Transverse colon (tissue), 4 donors: Measurements from ENCODE around the gene SDCCAG8. TPM values are rescaled to one million over a fixed set of nuclear protein-coding genes. Genes with fewer than 3 reads are reported as not detected.

Experiments
- DNase-seq: peaks from one replicate; pipeline ENCODE4 v3.0.0-alpha.2; 2019
- H3K27ac ChIP-seq, 4 donors: fragments of 200-600 bp; sonication (generic); 2 replicates each; pipeline ENCODE4 v1.5.1; 2016 to 2018; ENCODE audit warnings: inconsistent platforms in 4 of 4
- H3K27me3 ChIP-seq: fragments of 200-600 bp; sonication (generic); 2 replicates; pipeline ENCODE4 v1.5.1; 2017; ENCODE audit warnings: inconsistent platforms
- H3K36me3 ChIP-seq, 4 donors: fragments of 200-600 bp; sonication (generic); 2 replicates each; pipeline ENCODE4 v1.5.1; 2017 to 2019; ENCODE audit warnings: inconsistent platforms in 4 of 4
- H3K4me1 ChIP-seq, 4 donors: fragments of 200-600 bp; sonication (generic); 2 replicates each; pipeline ENCODE4 v1.5.1; 2017 to 2020; ENCODE audit warnings: inconsistent platforms in 4 of 4
- H3K4me3 ChIP-seq, 4 donors: fragments of 200-600 bp; sonication (generic); 1 replicate in 1 of 4; 2 replicates in 3 of 4; pipeline versions ENCODE4 v1.5.1 to v1.6.1; 2017 to 2019; ENCODE audit warnings: inconsistent platforms in 4 of 4
- H3K9me3 ChIP-seq, 2 donors: fragments of 200-600 bp; sonication (generic); 2 replicates each; pipeline ENCODE4 v1.5.1; 2017 to 2019; ENCODE audit warnings: inconsistent platforms in 2 of 2
- CTCF ChIP-seq, 5 experiments: fragments of 200-600 bp in 3 of 5; fragments of 450-650 bp in 2 of 5; sonication (generic) in 3 of 5; IDR thresholded peaks; 1 replicate in 2 of 5; 2 replicates in 3 of 5; pipeline ENCODE4 v1.5.1; 2016 to 2017; ENCODE audit warnings: antibody characterized with exemption in 5 of 5, inconsistent platforms in 3 of 5, mild to moderate bottlenecking in 2 of 5, moderate library complexity in 1 of 5
- EP300 ChIP-seq: sonication (generic); formaldehyde crosslinking; IDR thresholded peaks from one replicate; pipeline ENCODE4 v1.6.1; 2017; ENCODE audit warnings: antibody characterized with exemption, low read depth
- POLR2A ChIP-seq: fragments of 450-650 bp; IDR thresholded peaks from one replicate; pipeline ENCODE4 v1.6.1; 2016; ENCODE audit warnings: antibody characterized with exemption, mild to moderate bottlenecking, moderate library complexity
- POLR2AphosphoS5 ChIP-seq, 3 donors: sonication (generic); formaldehyde crosslinking; IDR thresholded peaks; one replicate each; pipeline ENCODE4 v1.6.1; 2016; ENCODE audit warnings: antibody characterized with exemption in 3 of 3
- WGBS, 2 donors: methylation state at CpG; one replicate each; pipeline ENCODE4 v1.1.5; 2018; ENCODE audit warnings: low coverage in 1 of 2; 5-methylcytosine and 5-hydroxymethylcytosine counted together
- in situ Hi-C, 4 donors: fragments of 200-750 bp; cut with MboI; loops; one replicate each; pipeline versions ENCODE4 v1.15.0 to v1.15.1; 2017; ENCODE audit warnings: low sequenced_read_pairs in 3 of 4, low pct_ligation_motif_present in 1 of 4, low pct_unique_long_range_greater_than_20kb in 1 of 4
- intact Hi-C: fragments of 100-400 bp; cut with DNase I; formaldehyde crosslinking; loops from one replicate; pipeline ENCODE4 v1.15.1; 2023; ENCODE audit warnings: low total_unique reads
- total RNA-seq, 4 donors: library from RNA; depleted of rRNA; stranded (reverse); fragments of >200 nt; gene quantifications; one replicate each; pipeline ENCODE4 v1.1.0, GENCODE V29; 2016

Gene SDCCAG8
- total RNA-seq, 4 donors from 2014 or later = 28.8 to 101 (median 42.5) TPM

GRCh38 chr1:243406424-243406823 lies 150.6 kb downstream of the SDCCAG8 start:
- intact Hi-C loops (no loop called here), in situ Hi-C loops (no loop called here)
- Histone ChIP-seq H3K27me3 (no peaks in the 10 kb centered on the region), H3K4me3 (no peak overlapping the region), H3K36me3 (no peaks in the 10 kb centered on the region), H3K4me1 (no peaks in the 10 kb centered on the region), H3K27ac (no peak overlapping the region), H3K9me3 (no peaks in the 10 kb centered on the region)
- WGBS, 2 donors = 96 to 98% methylated on average over 5 to 7 of the region's 7 CpGs
- DNase-seq = no peak
- TF ChIP-seq POLR2AphosphoS5 (IDR thresholded peaks at IDR 0.05) (no peak), EP300 (no peak), CTCF (IDR thresholded peaks at IDR 0.05) (no peak), POLR2A (no peak)

- H3K36me3 ChIP-seq = no peaks in the 10 kb centered on the region
- H3K4me3 ChIP-seq = no peak overlapping the region
- in situ Hi-C loops (no loop called here), intact Hi-C loops (no loop called here)
- 77 to 80% methylated on average over 3 of the region's 3 CpGs for WGBS, 2 donors
- no peaks in the 10 kb centered on the region for H3K9me3 ChIP-seq
- DNase-seq = no peak
- no peaks in the 10 kb centered on the region for H3K27me3 ChIP-seq
- H3K27ac ChIP-seq = no peak overlapping the region
- H3K4me1 ChIP-seq = no peaks in the 10 kb centered on the region
- TF ChIP-seq POLR2A (no peak), POLR2AphosphoS5 (IDR thresholded peaks at IDR 0.05) (no peak), CTCF (IDR thresholded peaks at IDR 0.05) (no peak), EP300 (no peak)
Measured at GRCh38 chr1:243407284-243408018, 151.6 kb downstream of the SDCCAG8 start.

GRCh38 chr1:243408479-243408878 lies 152.6 kb downstream of the SDCCAG8 start:
- Histone ChIP-seq H3K27ac (no peak overlapping the region), H3K27me3 (no peaks in the 10 kb centered on the region), H3K4me3 (no peak overlapping the region), H3K9me3 (no peaks in the 10 kb centered on the region), H3K4me1 (no peaks in the 10 kb centered on the region), H3K36me3 (no peaks in the 10 kb centered on the region)
- no peak for TF ChIP-seq POLR2A
- no peak for TF ChIP-seq POLR2AphosphoS5 (IDR thresholded peaks at IDR 0.05)
- TF ChIP-seq CTCF (IDR thresholded peaks at IDR 0.05) = no peak
- intact Hi-C loops (no loop called here), in situ Hi-C loops (no loop called here)
- no peak for DNase-seq

GRCh38 chr1:243409284-243409683 lies 153.4 kb downstream of the SDCCAG8 start:
- no peak for DNase-seq
- H3K27me3 ChIP-seq = no peaks in the 10 kb centered on the region
- in situ Hi-C loops = no loop called here

More at GRCh38 chr1:243409284-243409683, 153.4 kb downstream of the SDCCAG8 start:
- intact Hi-C loops = no loop called here
- H3K4me1 ChIP-seq = no peaks in the 10 kb centered on the region
- no peaks in the 10 kb centered on the region for H3K36me3 ChIP-seq
- no peaks in the 10 kb centered on the region for H3K9me3 ChIP-seq
- WGBS, 2 donors = 90 to 100% methylated on average over 2 of the region's 2 CpGs
- no peak overlapping the region for H3K4me3 ChIP-seq
- TF ChIP-seq POLR2AphosphoS5 (IDR thresholded peaks at IDR 0.05) = no peak
- TF ChIP-seq POLR2A = no peak
- no peak for TF ChIP-seq CTCF (IDR thresholded peaks at IDR 0.05)
- no peak for TF ChIP-seq EP300
- no peak overlapping the region for H3K27ac ChIP-seq
